Measurements from ENCODE around the gene ATF3. TPM values are rescaled to one million over a fixed set of nuclear protein-coding genes. Genes with fewer than 3 reads are reported as not detected.

Gene ATF3
- total and polyA plus RNA-seq, 2 of the 4 experiments (the other 2 are of a cell fraction), result 9.9 to 12.3 TPM

DNA sequence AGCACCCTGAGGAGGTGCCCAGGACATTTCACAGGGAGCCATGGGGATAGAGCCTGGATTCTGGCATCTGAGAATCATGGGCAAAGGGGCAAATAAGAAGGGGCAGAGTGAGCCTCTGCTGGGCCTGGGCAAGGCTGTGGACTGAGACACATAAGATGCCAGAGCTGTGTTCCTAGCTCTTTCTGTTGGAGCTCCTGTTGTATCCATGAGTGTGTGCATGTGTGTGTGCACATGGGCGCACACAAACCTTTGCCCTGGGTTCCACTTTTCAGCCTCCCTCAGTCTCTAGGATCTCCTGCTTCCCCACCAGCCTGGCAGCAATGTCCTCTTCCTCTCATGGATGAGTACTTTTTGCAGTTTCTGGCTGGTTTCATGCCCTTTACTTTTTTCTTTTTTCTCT is 44.0 kb downstream of the ATF3 start:
- Histone ChIP-seq H4K20me1 (ENCODE audit: insufficient read depth, low read length) (no peaks in the 10 kb centered on the region), H3K56ac (ENCODE audit: extremely low read depth, insufficient read depth, low read length) (no peak overlapping the region), H3K36me3 (ENCODE audit: control insufficient read depth, insufficient read depth, low read length) (no peaks in the 10 kb centered on the region), H3K79me1 (ENCODE audit: low read depth in 1 of 2, low read length in 2 of 2) (no peaks in the 10 kb centered on the region), H3K27me3 (ENCODE audit: control insufficient read depth, insufficient read depth, low read length) (no peaks in the 10 kb centered on the region), H3K9me1 (ENCODE audit: insufficient read depth, low read length) (peaks cover 18% of the 10 kb centered on the region), H3K18ac (ENCODE audit: low read depth, low read length) (peak overlapping the region; percentile 1; the same call in 1 of the 2 replicates), H2BK120ac (ENCODE audit: low read depth, low read length) (peak overlapping the region; percentile 33; the same call in 1 of the 2 replicates), H2BK5ac (ENCODE audit: low read depth, low read length, poor library complexity, severe bottlenecking) (no peak overlapping the region), H3K4me1 (ENCODE audit: control insufficient read depth, insufficient read depth, low read length) (peaks cover 16% of the 10 kb centered on the region), H3K9me3 (ENCODE audit: control insufficient read depth, insufficient read depth, low read length) (0 out of 2 replicates have a peak, but pooled peaks cover 2% of the 10 kb centered on the region), H3K4me3 (ENCODE audit: insufficient read depth, low read depth, low read length) (no peak overlapping the region), H3K27ac (ENCODE audit: insufficient read depth, low read length) (no peak overlapping the region), H2BK20ac (ENCODE audit: low read depth, low read length) (peak overlapping the region; percentile 31; the same call in 1 of the 2 replicates), H2AK5ac (ENCODE audit: low read depth, low read length) (0 out of 2 replicates have a peak overlapping the region, but pooled peaks have one; percentile 51), H2AFZ (replicated peaks; ENCODE audit: low read length, poor library complexity) (peak overlapping the region; percentile 74), H4K8ac (ENCODE audit: low read depth in 2 of 2, low read length in 2 of 2) (peak overlapping the region in 1 of 2 experiments; percentile 24; a peak in 2 of 4 replicates), H3K4ac (ENCODE audit: low read depth, low read length) (no peak overlapping the region), H3K4me2 (ENCODE audit: low read depth, low read length) (no peak overlapping the region), H3K14ac (replicated peaks; ENCODE audit: low read depth, low read length) (peak overlapping the region; percentile 2; the same call in 1 of the 2 replicates), H3K9ac (ENCODE audit: low read depth, low read length) (no peak overlapping the region), H2BK15ac (ENCODE audit: low read depth, low read length) (no peak overlapping the region), H4K5ac (ENCODE audit: low read depth, low read length) (peak overlapping the region; percentile 4; the same call in 1 of the 2 replicates), H4K91ac (ENCODE audit: insufficient read depth, low read depth, low read length) (peak overlapping the region; percentile 28; the same call in 1 of the 2 replicates), H2AK9ac (replicated peaks; ENCODE audit: low read depth, low read length, poor library complexity) (no peak overlapping the region), H3K23ac (ENCODE audit: low read depth, low read length) (no peak overlapping the region)
- no peak for ATAC-seq (ENCODE audit: low read depth)
- ChIA-PET CTCF (interaction anchor here (0.6 to 1.3 kb wide), 3 partner anchors 12 to 153 kb away, joined by 3 to 4 read pairs (median 3); no protein-coding TSS in a partner anchor), POLR2A (ENCODE audit: unreplicated experiment) (interaction anchor here (0.6 kb wide), 1 partner anchor 44 kb away, joined by 3 read pairs; the partner anchor contains the start of gene ATF3)
- intact Hi-C loops (cut with micrococcal nuclease), result no loop called here
- DNase-seq, result no peak
- TF ChIP-seq CHD1 (IDR thresholded peaks at IDR 0.05; ENCODE audit: low read depth, low read length) (no peak), MXI1 (IDR thresholded peaks at IDR 0.05; ENCODE audit: borderline replicate concordance, low read depth, low read length) (no peak), MAZ (IDR thresholded peaks at IDR 0.05; ENCODE audit: borderline replicate concordance, low read depth, low read length) (no peak), MAFK (IDR thresholded peaks at IDR 0.05; ENCODE audit: low read depth, low read length) (no peak), BHLHE40 (IDR thresholded peaks at IDR 0.05; ENCODE audit: low read depth, low read length) (no peak), SMC3 (IDR thresholded peaks at IDR 0.05; ENCODE audit: low read depth, low read length) (no peak), CTCF (conservative IDR thresholded peaks at IDR 0.05; ENCODE audit: low read depth, low read length) (no peak), RAD21 (IDR thresholded peaks at IDR 0.05; ENCODE audit: low read length) (no peak), ELK1 (IDR thresholded peaks at IDR 0.05; ENCODE audit: borderline replicate concordance, low read depth, low read length) (no peak), RCOR1 (IDR thresholded peaks at IDR 0.05; ENCODE audit: insufficient replicate concordance, low read length) (no peak), FOS (IDR thresholded peaks at IDR 0.05; ENCODE audit: low read depth, low read length) (no peak), NFE2L2 (IDR thresholded peaks at IDR 0.05; ENCODE audit: low read depth, low read length) (no peak), CEBPB (IDR thresholded peaks at IDR 0.05; ENCODE audit: low read depth, low read length) (no peak)
- no CpG with 5 or more reads among the region's 1 CpG for whole genome bisulfite sequencing, 2 experiments (ENCODE audit: extremely low coverage in 2 of 2, insufficient read length in 1 of 2)
- in situ Hi-C loops (cut with MboI; ENCODE audit: low sequenced_read_pairs), result loop anchor here (25.0 kb wide), 1 partner anchor 335 kb away; no protein-coding TSS in a partner anchor
- dilution Hi-C loops (cut with HindIII; ENCODE audit: low sequenced_read_pairs, unreplicated experiment), result no loop called here
- BruUV-seq (replicated peaks), result no TSS peak
